Endothelial cell of umbilical vein (primary cell): ENCODE data around the gene ROBO2. TPM values are rescaled to one million over a fixed set of nuclear protein-coding genes. Genes with fewer than 3 reads are reported as not detected.

Source experiments
- BruUV-seq: library from RNA; stranded (reverse); fragments of 400-500 nt; replicated peaks from 2 replicates; lab custom pipeline; 2021; lab: Mats Ljungman, UMichigan
- CTCF ChIA-PET: fragments of 300-600, 350-600 bp; sonication (Branson Sonifier 250); formaldehyde crosslinking; loops from one replicate; lab custom pipeline; 2021; ENCODE audit warnings: antibody characterized with exemption, inconsistent platforms; lab: Charles Lee
- POLR2A ChIA-PET: fragments of 300-600, 350-600 bp; sonication (Branson Sonifier 250); formaldehyde crosslinking; loops from one replicate; lab custom pipeline; 2021; ENCODE audit warnings: antibody characterized with exemption, inconsistent platforms; lab: Charles Lee
- DNase-seq: peaks from one replicate; pipeline ENCODE4 v3.0.0-alpha.2; 2011; ENCODE audit warnings: low read depth, low spot score
- FAIRE-seq: peaks from 2 replicates; lab custom pipeline; 2011; peaks lifted over from hg19 to GRCh38; lab: Jason Lieb, UNC
- H2AFZ ChIP-seq: 2 replicates; pipeline ENCODE4 v1.6.0; 2012; ENCODE audit warnings: low read depth, low read length, control low read depth, inconsistent platforms
- H3K27ac ChIP-seq: 2 replicates; pipeline ENCODE4 v1.5.1; 2011; ENCODE audit warnings: low read depth, mild to moderate bottlenecking, control low read depth, low read length, moderate library complexity; ENCODE audit not compliant: insufficient read depth
- H3K27me3 ChIP-seq, 2 experiments: 2 replicates each; pipeline versions ENCODE4 v1.6.0 to v1.6.1; 2011; ENCODE audit warnings: low read length in 2 of 2, mixed read lengths in 1 of 2; ENCODE audit not compliant: control insufficient read depth in 2 of 2, insufficient read depth in 2 of 2
- H3K36me3 ChIP-seq, 2 experiments: 2 replicates in 1 of 2; 3 replicates in 1 of 2; pipeline ENCODE4 v1.5.1; 2011; ENCODE audit warnings: low read length in 2 of 2, mild to moderate bottlenecking in 1 of 2, moderate library complexity in 1 of 2; ENCODE audit not compliant: control insufficient read depth in 2 of 2, insufficient read depth in 2 of 2; ENCODE audit errors: extremely low read depth in 1 of 2
- H3K4me1 ChIP-seq: 3 replicates; pipeline ENCODE4 v1.5.1; 2011; ENCODE audit warnings: mild to moderate bottlenecking, low read length; ENCODE audit not compliant: control insufficient read depth, insufficient read depth; ENCODE audit errors: extremely low read depth
- H3K4me2 ChIP-seq: 2 replicates; pipeline ENCODE4 v1.6.1; 2011; ENCODE audit warnings: low read length, control low read depth, mixed read lengths; ENCODE audit not compliant: insufficient read depth
- H3K4me3 ChIP-seq, 3 experiments: fragments of 200-600 bp in 1 of 3; sonication (generic), shearing (Covaris generic) in 1 of 3; replicated peaks in 1 of 3; 2 replicates each; pipeline ENCODE4 v1.5.1; 2011 to 2016; ENCODE audit warnings: control low read depth in 3 of 3, low read length in 3 of 3, mild to moderate bottlenecking in 2 of 3, inconsistent platforms in 1 of 3, low read depth in 1 of 3, moderate library complexity in 1 of 3; ENCODE audit not compliant: insufficient read depth in 1 of 3
- H3K79me2 ChIP-seq: 2 replicates; pipeline ENCODE4 v1.6.0; 2012; ENCODE audit warnings: low read length, inconsistent platforms; ENCODE audit not compliant: control insufficient read depth, insufficient read depth
- H3K9ac ChIP-seq: replicated peaks from 2 replicates; pipeline ENCODE3; 2011; ENCODE audit warnings: low read length, control low read depth; ENCODE audit not compliant: insufficient read depth; ENCODE audit errors: extremely low read depth
- H3K9me1 ChIP-seq: replicated peaks from 3 replicates; pipeline ENCODE4 v1.6.0; 2011; ENCODE audit warnings: mild to moderate bottlenecking, low read length; ENCODE audit not compliant: control insufficient read depth, insufficient read depth; ENCODE audit errors: extremely low read depth
- H3K9me3 ChIP-seq: replicated peaks from 2 replicates; pipeline ENCODE4 v1.5.1; 2012; ENCODE audit warnings: low read length, inconsistent platforms; ENCODE audit not compliant: control insufficient read depth, insufficient read depth
- H4K20me1 ChIP-seq: replicated peaks from 2 replicates; pipeline ENCODE3; 2011; ENCODE audit warnings: mild to moderate bottlenecking, low read length; ENCODE audit not compliant: control insufficient read depth, insufficient read depth; ENCODE audit errors: extremely low read depth
- CTCF ChIP-seq, 2 donors: IDR thresholded peaks; 1 replicate in 1 of 2; 2 replicates in 1 of 2; pipeline ENCODE4 v1.5.1; 2011; ENCODE audit warnings: low read length in 2 of 2, mild to moderate bottlenecking in 2 of 2, moderate library complexity in 2 of 2, control low read depth in 1 of 2, inconsistent platforms in 1 of 2, low read depth in 1 of 2; ENCODE audit not compliant: insufficient read depth in 1 of 2; ENCODE audit errors: extremely low read depth in 1 of 2
- EZH2 ChIP-seq: IDR thresholded peaks from 2 replicates; pipeline ENCODE4 v1.6.1; 2012; ENCODE audit warnings: borderline replicate concordance, low read depth, mild to moderate bottlenecking, moderate library complexity, low read length, inconsistent platforms; ENCODE audit not compliant: severe bottlenecking
- FOS ChIP-seq: IDR thresholded peaks from 2 replicates; pipeline ENCODE4 v1.6.1; 2011; ENCODE audit warnings: mild to moderate bottlenecking, low read length, moderate library complexity, borderline replicate concordance; ENCODE audit not compliant: insufficient read depth
- GATA2 ChIP-seq: IDR thresholded peaks from 2 replicates; pipeline ENCODE4 v1.7.0; 2011; ENCODE audit warnings: low read depth, mild to moderate bottlenecking, moderate library complexity, mixed read lengths, low read length; ENCODE audit not compliant: insufficient read length, insufficient read depth
- JUN ChIP-seq: IDR thresholded peaks from 2 replicates; pipeline ENCODE4 v1.6.1; 2011; ENCODE audit warnings: borderline replicate concordance, low read depth; ENCODE audit not compliant: insufficient read length, insufficient read depth
- MAX ChIP-seq: IDR thresholded peaks from 2 replicates; pipeline ENCODE4 v1.6.1; 2011; ENCODE audit not compliant: insufficient read depth, insufficient read length
- MYC ChIP-seq: IDR thresholded peaks from one replicate; pipeline ENCODE4 v1.6.1; 2011; ENCODE audit warnings: mild to moderate bottlenecking, low read depth, low read length
- POLR2A ChIP-seq: IDR thresholded peaks from 2 replicates; pipeline ENCODE4 v1.6.1; 2012; ENCODE audit warnings: low read depth, mild to moderate bottlenecking, control low read depth, low read length
- POLR2AphosphoS5 ChIP-seq: IDR thresholded peaks from 2 replicates; pipeline ENCODE4 v1.6.1; 2012; ENCODE audit warnings: low read depth, mild to moderate bottlenecking, control low read depth, low read length, moderate library complexity; ENCODE audit not compliant: insufficient read depth
- dilution Hi-C: fragments of 300-500 bp; cut with MboI; formaldehyde crosslinking; loops from one replicate; pipeline ENCODE4 v1.15.0; 2019; ENCODE audit warnings: low sequenced_read_pairs; ENCODE audit not compliant: extremely low pct_ligation_motif_present
- intact Hi-C: fragments of 100-400 bp; cut with micrococcal nuclease; formaldehyde crosslinking; loops from one replicate; pipeline ENCODE4 v1.10.0; 2022
- polyA plus RNA-seq, 4 experiments: library from polyadenylated mRNA; depleted of rRNA in 3 of 4; stranded (reverse) in 3 of 4; unstranded in 1 of 4; fragments of >200 nt; gene quantifications; 2 replicates each; pipeline versions ENCODE4 v1.2.1 to v1.2.3, GENCODE V29; 2011 to 2012; ENCODE audit warnings: missing spikeins in 1 of 4
- total RNA-seq: library from RNA; stranded (reverse); gene quantifications from 2 replicates; pipeline ENCODE4 v1.2.3, GENCODE V29; 2021

ROBO2 gene
- total and polyA plus RNA-seq, 2 donors (not counting 3 experiments of a cell fraction or from before 2014, with no cell fraction given) = not detected

GRCh38 chr3:77298417-77298816 is 258.5 kb downstream of the ROBO2 start:
- no peaks in the 10 kb centered on the region for H3K4me1 ChIP-seq
- no peak overlapping the region for H3K27ac ChIP-seq
- no peak overlapping the region for H3K4me3 ChIP-seq
- TF ChIP-seq JUN (no peak), EZH2 (no peak), POLR2AphosphoS5 (no peak), POLR2A (no peak), MYC (no peak), FOS (no peak), CTCF (IDR thresholded peaks at IDR 0.05; ENCODE audit: extremely low read depth in 1 of 2, insufficient read depth in 1 of 2, low read depth in 1 of 2, low read length in 2 of 2) (no peak), MAX (no peak), GATA2 (no peak)
- ChIA-PET CTCF (no interaction called here), POLR2A (no interaction called here)
- no peaks in the 10 kb centered on the region for H3K79me2 ChIP-seq
- H3K9me1 ChIP-seq = no peaks in the 10 kb centered on the region
- no peaks in the 10 kb centered on the region for H3K27me3 ChIP-seq
- intact Hi-C loops = no loop called here
- FAIRE-seq (no peak), DNase-seq (no peak)
- H3K4me2 ChIP-seq = no peak overlapping the region
- no peak overlapping the region for H3K9ac ChIP-seq
- H3K9me3 ChIP-seq = no peaks in the 10 kb centered on the region
- H3K36me3 ChIP-seq = no peaks in the 10 kb centered on the region
- BruUV-seq = no TSS peak
- H4K20me1 ChIP-seq = no peaks in the 10 kb centered on the region
- H2AFZ ChIP-seq = no peak overlapping the region
- dilution Hi-C loops = no loop called here
